Natural killer cell (primary cell): ENCODE data around the gene RASSF4. TPM values are rescaled to one million over a fixed set of nuclear protein-coding genes. Genes with fewer than 3 reads are reported as not detected.

Experiments used
- ATAC-seq, 3 donors: fragments of 150-1000 bp in 2 of 3; fragments of 200-7000 bp in 1 of 3; cut with Tn5 transposase; 1 replicate in 1 of 3; 2 replicates in 2 of 3; pipeline ENCODE4 v1.10.0; 2021; ENCODE audit warnings: mild to moderate bottlenecking in 2 of 3, moderate library complexity in 2 of 3
- DNase-seq, 2 donors: peaks; one replicate each; pipeline versions ENCODE4 v3.0.0 to v3.0.0-alpha.2; 2013 to 2021; ENCODE audit warnings: mixed read lengths in 1 of 2
- H3K27ac ChIP-seq: one replicate; pipeline ENCODE4 v1.5.1; 2013; ENCODE audit warnings: mild to moderate bottlenecking, low read length
- H3K27me3 ChIP-seq: one replicate; pipeline ENCODE4 v1.6.1; 2013; ENCODE audit warnings: low read length; ENCODE audit not compliant: control insufficient read depth, insufficient read depth
- H3K36me3 ChIP-seq: one replicate; pipeline ENCODE4 v1.6.1; 2013; ENCODE audit warnings: low read length; ENCODE audit not compliant: control insufficient read depth, insufficient read depth
- H3K4me1 ChIP-seq: one replicate; pipeline ENCODE4 v1.6.1; 2013; ENCODE audit warnings: low read length; ENCODE audit not compliant: control insufficient read depth, insufficient read depth
- H3K4me3 ChIP-seq: one replicate; pipeline ENCODE4 v1.5.1; 2013; ENCODE audit warnings: low read length
- H3K9me3 ChIP-seq: one replicate; pipeline ENCODE4 v1.6.1; 2013; ENCODE audit warnings: low read length; ENCODE audit not compliant: control insufficient read depth, insufficient read depth
- H3K27ac Mint-ChIP-seq, 2 donors: one replicate each; pipeline ENCODE4 v1.8.0; 2022; ENCODE audit warnings: mild to moderate bottlenecking in 2 of 2, mixed read lengths in 2 of 2, moderate library complexity in 1 of 2
- H3K27me3 Mint-ChIP-seq, 2 donors: one replicate each; pipeline ENCODE4 v1.8.0; 2022; ENCODE audit warnings: low read depth in 2 of 2, mixed read lengths in 2 of 2
- H3K36me3 Mint-ChIP-seq: one replicate; pipeline ENCODE4 v1.8.0; 2022; ENCODE audit warnings: mixed read lengths
- H3K4me1 Mint-ChIP-seq, 2 donors: one replicate each; pipeline ENCODE4 v1.8.0; 2022; ENCODE audit warnings: mixed read lengths in 2 of 2
- H3K4me3 Mint-ChIP-seq: one replicate; pipeline ENCODE4 v1.8.0; 2022; ENCODE audit warnings: mild to moderate bottlenecking, moderate library complexity, mixed read lengths
- H3K9me3 Mint-ChIP-seq, 2 donors: one replicate each; pipeline ENCODE4 v1.8.0; 2022; ENCODE audit warnings: mixed read lengths in 2 of 2
- CTCF ChIP-seq: fragments of 200-600 bp; IDR thresholded peaks from one replicate; pipeline ENCODE4 v1.8.0; 2022; ENCODE audit warnings: antibody characterized with exemption
- WGBS: methylation state at CpG from one replicate; pipeline ENCODE4 v1.1.7; 2013; ENCODE audit warnings: missing lambda C conversion rate; ENCODE audit not compliant: insufficient coverage; 5-methylcytosine and 5-hydroxymethylcytosine counted together
- intact Hi-C: fragments of 100-400 bp; cut with micrococcal nuclease; formaldehyde crosslinking; loops from one replicate; pipeline ENCODE4 v1.14.2; 2022
- total RNA-seq, 4 donors: library from RNA; stranded (reverse); fragments of 120-200 nt in 1 of 4; gene quantifications; one replicate each; pipeline versions ENCODE4 v1.2.3 to v1.2.4, GENCODE V29; 2013 to 2022

The RASSF4 gene
- total RNA-seq, 3 donors from 2014 or later (not counting 1 experiment from before 2014, with no cell fraction given) = 99.8 to 116 (median 104) TPM

DNA sequence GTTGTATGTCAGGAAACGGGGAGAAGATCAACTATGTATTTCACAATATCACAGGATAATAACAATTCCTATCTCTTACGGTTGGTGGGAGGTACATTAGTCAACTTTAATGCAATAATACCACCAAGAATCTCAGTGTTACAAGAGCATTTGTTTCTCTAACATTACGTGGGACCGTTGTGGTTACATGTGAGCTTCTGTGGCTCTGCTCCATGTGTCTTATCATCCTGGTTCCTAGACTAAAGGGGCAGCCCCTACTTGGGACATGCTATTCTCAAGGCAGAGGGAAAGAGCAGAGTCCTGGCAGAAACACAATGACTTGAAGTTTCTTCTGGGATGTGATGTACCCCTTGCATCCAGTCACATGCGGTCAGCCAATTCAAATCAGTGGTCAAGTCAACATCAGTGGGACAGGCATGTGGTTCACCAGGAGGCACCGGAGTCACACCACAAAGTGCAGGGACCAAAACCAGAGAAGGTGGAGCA is 38.6 kb downstream of the RASSF4 start:
- Mint-ChIP-seq H3K4me1 (peaks cover 50 to 53% of the 10 kb centered on the region in 2 donors), H3K36me3 (peaks cover 3% of the 10 kb centered on the region), H3K9me3 (no peaks in the 10 kb centered on the region), H3K27me3 (no peaks in the 10 kb centered on the region), H3K27ac (peak overlapping the region in 1 of 2 donors; percentile 31), H3K4me3 (no peak overlapping the region)
- intact Hi-C loops = no loop called here
- Histone ChIP-seq H3K27me3 (no peaks in the 10 kb centered on the region), H3K27ac (no peak overlapping the region), H3K9me3 (peaks cover under 1% of the 10 kb centered on the region), H3K4me1 (peaks cover 35% of the 10 kb centered on the region), H3K4me3 (no peak overlapping the region), H3K36me3 (peaks cover 3% of the 10 kb centered on the region)
- ATAC-seq (no peak), DNase-seq (no peak)
- 94% methylated on average over 5 of the region's 6 CpGs for WGBS
- TF ChIP-seq CTCF = no peak

- Mint-ChIP-seq H3K4me1 (peaks cover 58 to 61% of the 10 kb centered on the region in 2 donors), H3K9me3 (no peaks in the 10 kb centered on the region), H3K36me3 (peaks cover 20% of the 10 kb centered on the region), H3K27ac (peak overlapping the region; percentile 80 to 88), H3K27me3 (no peaks in the 10 kb centered on the region), H3K4me3 (peak overlapping the region; percentile 92)
- H3K4me3 ChIP-seq = peak overlapping the region; percentile 42
- H3K27ac ChIP-seq = peak overlapping the region; percentile 76
- H3K36me3 ChIP-seq = peaks cover 21% of the 10 kb centered on the region
- 35% methylated on average over 12 of the region's 12 CpGs for WGBS
- intact Hi-C loops = loop anchor here (2.0 to 10.0 kb wide), 5 partner anchors 31 to 585 kb away; no protein-coding TSS in a partner anchor
- no peaks in the 10 kb centered on the region for H3K27me3 ChIP-seq
- H3K4me1 ChIP-seq = peaks cover 27% of the 10 kb centered on the region
- DNase-seq (no peak), ATAC-seq (no peak)
- no peak for TF ChIP-seq CTCF
- H3K9me3 ChIP-seq = peaks cover 7% of the 10 kb centered on the region
These were observed 40.6 kb downstream of the RASSF4 start for GRCh38 chr10:45000138-45000751.

GRCh38 chr10:45000752-45001380 is 41.3 kb downstream of the RASSF4 start, which contains the start of gene ZNF22:
Gene ZNF22, plus strand, starts transcription at chr10:45000923. Its CDS starts 2,446 bp downstream, at chr10:45003369.
- ATAC-seq (peak; percentile 75 to 87 (median 76)), DNase-seq (peak; percentile 65 to 83)
- Histone ChIP-seq H3K27me3 (no peaks in the 10 kb centered on the region), H3K27ac (peak within 1 kb of the TSS; percentile 76), H3K9me3 (peaks cover 7% of the 10 kb centered on the region), H3K4me1 (peaks cover 22% of the 10 kb centered on the region), H3K4me3 (peak within 1 kb of the TSS; percentile 42), H3K36me3 (peaks cover 25% of the 10 kb centered on the region)
- intact Hi-C loops = loop anchor here (2.0 to 10.0 kb wide), 5 partner anchors 32 to 584 kb away; no protein-coding TSS in a partner anchor
- Mint-ChIP-seq H3K27me3 (no peaks in the 10 kb centered on the region), H3K9me3 (no peaks in the 10 kb centered on the region), H3K4me1 (peaks cover 58 to 61% of the 10 kb centered on the region in 2 donors), H3K36me3 (peaks cover 20% of the 10 kb centered on the region), H3K4me3 (peak within 1 kb of the TSS; percentile 92), H3K27ac (peak within 1 kb of the TSS; percentile 81 to 88)
- TF ChIP-seq CTCF = no peak
- under 1% methylated on average over 79 of the region's 79 CpGs for WGBS
